GM19324 (cell line): ENCODE results near the gene ZCCHC7.
A peak's percentile ranks its signal among the peaks of the same experiment; 100 is the strongest.

Source experiments
- ATAC-seq: cut with Tn5 transposase; IDR thresholded peaks from one replicate; pipeline ENCODE4 v1.9.1; 2021; ENCODE audit warnings: mild to moderate bottlenecking, moderate library complexity; ENCODE audit not compliant: unreplicated experiment, low FRiP score

The ZCCHC7 gene

DNA sequence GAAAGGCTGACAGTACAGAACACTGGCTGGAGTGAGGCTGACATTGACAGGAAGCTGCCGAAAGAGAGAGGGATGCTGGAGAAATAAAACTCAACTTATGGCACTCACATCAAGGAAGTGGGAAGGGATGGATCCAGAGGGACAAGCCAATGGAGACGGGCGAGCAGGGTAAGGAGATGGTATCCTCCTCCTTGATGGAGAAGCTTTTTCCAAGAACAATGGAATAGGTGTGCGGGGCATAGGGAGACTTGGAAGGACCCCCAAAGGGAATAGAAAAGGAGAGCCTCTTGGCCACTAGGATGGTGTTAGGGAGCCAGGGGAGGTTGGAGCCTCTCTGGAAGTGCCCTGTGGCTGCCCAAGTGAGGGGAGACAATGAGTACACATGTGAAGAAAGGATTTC, 243.8 kb downstream of the ZCCHC7 start:
- ATAC-seq, result no peak

DNA sequence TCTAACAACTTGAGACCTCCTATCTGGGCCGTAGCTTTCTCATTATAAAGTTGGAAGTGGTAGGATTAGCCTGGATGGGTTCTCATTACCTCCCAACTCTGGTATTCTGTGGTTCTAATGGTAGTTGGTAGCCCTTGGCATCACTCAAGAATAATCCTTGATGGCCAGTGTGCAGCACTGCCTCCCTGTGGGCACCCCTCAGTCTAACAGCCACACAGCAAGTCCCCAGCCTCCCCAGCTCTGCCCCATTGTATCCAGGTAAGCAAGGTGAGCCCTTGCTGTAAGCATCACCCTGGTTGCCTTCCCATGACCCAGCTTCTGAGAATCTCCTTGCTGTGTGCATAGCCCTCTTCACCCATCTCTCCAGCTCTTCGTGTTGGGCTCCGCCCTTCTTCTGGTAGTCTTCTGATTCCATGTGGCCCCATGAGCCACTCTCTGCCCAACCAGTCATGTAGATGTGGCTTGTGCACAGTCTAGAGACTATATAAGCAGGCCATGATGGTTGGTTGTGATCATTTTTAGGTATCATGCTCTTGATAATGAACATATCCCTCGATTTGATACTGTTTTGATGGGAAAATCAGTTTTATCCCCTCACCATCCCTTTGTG, 244.5 kb downstream of the ZCCHC7 start:
- no peak for ATAC-seq

DNA sequence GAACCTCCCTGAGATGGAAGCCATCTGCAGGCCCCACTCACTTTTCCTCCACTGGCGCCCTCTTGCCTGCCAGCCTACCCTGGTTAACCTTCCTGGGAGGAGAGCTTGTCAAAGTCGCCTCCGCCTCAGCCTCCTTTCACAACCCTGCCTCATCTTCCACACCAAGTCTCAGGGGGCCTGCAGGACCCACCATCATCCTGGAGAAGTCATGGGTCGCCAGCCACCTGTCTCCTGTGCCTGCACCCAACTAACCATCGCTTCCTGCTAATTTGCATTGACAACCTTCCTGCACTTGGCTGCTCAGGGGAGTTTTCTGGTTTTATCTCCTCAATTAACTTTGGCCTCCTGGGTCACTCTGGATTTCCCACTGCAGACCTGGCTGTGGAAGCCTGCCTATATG, 249.3 kb downstream of the ZCCHC7 start:
- peak; percentile 32 for ATAC-seq

DNA sequence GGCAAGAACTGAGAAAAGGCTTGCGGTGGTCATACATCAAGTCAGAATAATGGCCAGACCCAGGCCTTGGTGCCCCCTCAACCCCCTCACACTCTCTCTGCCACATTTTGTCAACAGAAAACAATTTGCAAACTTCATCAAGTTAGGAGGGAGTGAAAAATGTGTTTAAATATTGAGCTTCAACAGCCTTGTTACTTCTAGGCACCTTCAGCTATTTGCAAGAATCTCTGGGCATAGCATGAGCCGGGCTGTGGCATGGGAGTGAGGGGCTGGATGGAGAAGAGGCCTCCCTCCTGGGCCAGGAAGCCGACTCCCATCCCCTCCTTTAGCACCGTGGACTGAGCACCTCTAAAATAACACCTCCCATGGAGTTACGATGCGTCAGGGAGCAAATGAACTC, 249.9 kb downstream of the ZCCHC7 start:
- no peak for ATAC-seq

DNA sequence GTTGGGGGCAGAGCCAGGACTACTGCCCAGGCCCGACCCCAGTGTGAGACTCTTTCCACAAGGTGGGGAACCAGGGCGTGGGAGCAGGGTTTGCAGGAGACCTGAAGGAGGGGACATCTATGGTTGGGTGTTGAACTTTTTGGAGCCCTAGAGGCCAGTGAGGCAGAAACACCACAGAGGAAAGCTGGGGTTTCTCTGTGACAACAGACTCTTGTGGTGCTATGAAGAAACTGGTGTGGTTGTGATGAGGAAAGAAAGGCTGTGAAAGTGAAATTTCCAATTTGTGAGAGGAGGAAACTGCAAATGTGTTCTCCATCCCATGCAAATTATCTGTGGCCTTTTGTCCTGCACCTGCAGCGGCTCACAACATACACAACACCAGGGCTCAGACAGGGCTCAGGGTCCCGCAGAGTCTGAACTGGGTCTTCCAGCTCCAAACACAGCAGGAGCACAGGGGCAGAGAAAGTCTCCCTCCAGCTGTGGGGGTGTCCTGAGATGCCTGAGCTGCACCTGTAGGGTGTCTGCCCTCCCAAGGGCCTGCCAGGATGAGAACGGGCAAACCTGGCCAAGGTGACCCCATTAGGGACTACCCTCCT, 250.7 kb downstream of the ZCCHC7 start:
- peak; percentile 72 for ATAC-seq

DNA sequence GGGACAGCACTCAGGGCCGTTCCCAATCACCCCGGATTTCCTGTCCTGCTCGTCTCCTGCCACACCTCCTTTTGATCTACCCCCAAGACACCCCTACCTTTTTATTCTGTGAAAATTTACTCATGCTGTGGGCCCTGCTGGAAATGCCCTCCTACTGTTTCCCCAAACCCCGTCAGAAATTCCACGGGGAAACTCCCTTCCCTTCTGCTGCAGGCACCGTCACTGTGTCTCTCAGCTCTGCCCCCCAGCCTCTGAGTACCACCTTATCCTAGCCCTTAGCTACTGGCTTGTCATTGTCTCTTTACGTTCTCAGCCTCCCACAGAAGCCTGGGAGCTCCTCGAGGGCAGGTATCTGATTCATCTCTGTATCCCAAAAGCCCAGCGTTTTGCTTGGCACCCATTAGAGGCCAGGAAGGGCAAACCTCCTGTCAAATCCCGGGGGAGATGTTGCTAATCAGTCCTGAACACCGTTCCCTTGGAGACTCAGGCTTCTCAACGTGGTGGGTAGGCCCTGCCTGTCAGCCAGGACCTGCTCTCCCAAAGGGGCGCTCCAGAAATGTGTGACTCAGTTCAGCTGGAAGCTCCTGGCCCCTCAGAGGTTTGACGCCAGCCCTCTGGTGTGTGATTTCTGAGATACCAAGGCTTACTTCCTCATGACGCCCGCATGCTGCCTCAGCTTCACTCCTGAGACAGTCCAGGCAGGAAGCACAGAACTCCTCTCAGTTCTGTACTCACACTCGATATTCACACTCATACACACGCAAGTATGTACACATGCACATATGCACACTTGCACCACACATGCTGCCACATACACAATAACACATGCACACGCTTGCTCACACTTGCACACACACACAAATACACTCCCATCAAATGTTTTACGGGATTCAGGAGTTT, 251.4 kb downstream of the ZCCHC7 start:
- no peak for ATAC-seq

DNA sequence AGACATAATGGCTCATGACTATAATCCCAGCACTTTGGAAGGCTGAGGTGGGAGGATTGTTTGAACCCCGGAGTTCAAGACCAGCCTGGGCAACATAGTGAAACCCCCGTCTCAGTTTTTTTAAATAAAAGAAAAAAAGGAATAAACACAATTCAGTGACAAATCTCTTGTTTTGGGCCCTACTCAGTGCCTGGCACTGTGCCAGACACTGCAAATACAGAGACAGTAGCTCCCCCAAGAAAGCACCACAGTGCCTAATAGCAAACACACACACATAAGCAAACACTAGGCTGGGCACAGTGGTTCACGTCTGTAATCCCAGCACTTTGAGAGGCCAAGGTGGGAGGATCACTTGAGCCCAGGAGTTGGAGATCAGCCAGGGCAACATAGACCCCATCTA, 252.5 kb downstream of the ZCCHC7 start:
- ATAC-seq, result no peak

DNA sequence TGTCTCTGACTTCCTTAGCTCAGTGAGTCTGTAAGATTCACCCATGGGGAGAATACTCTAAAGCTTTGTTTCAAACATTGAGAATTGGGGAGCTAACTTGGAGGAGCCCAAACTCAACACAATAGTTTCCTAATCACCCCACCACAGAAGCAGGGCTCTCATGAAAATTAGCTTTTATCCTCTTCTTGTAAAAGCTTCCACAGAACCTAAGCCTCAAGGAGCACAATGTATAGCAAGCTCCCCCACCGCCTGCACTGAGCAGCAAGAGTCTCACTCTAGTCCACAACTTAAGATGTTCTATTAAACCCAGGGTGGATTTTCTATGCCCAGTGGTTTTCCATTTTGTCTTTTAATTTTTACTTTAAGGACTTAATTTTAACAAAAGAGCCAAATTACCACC, 253.2 kb downstream of the ZCCHC7 start:
- no peak for ATAC-seq

DNA sequence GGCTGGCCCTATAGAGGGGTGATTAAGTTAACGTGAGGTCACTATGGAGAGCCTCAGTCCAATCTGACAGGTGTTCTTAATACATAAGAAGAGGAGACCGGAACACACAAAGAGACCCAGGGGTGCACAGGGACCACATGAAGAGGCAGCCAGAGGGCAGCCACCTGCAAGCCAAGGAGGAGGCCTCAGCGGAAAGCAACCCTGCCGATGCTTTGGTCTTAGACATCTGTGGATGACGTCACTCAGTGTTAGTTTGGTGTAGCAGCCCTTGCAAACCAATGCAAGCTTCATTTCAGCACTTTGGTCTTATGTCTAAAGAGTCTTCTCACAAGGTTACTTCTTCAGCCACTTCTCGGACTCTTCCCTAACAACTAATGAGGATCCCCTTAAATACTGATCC, 254.5 kb downstream of the ZCCHC7 start:
- peak; percentile 35 for ATAC-seq

DNA sequence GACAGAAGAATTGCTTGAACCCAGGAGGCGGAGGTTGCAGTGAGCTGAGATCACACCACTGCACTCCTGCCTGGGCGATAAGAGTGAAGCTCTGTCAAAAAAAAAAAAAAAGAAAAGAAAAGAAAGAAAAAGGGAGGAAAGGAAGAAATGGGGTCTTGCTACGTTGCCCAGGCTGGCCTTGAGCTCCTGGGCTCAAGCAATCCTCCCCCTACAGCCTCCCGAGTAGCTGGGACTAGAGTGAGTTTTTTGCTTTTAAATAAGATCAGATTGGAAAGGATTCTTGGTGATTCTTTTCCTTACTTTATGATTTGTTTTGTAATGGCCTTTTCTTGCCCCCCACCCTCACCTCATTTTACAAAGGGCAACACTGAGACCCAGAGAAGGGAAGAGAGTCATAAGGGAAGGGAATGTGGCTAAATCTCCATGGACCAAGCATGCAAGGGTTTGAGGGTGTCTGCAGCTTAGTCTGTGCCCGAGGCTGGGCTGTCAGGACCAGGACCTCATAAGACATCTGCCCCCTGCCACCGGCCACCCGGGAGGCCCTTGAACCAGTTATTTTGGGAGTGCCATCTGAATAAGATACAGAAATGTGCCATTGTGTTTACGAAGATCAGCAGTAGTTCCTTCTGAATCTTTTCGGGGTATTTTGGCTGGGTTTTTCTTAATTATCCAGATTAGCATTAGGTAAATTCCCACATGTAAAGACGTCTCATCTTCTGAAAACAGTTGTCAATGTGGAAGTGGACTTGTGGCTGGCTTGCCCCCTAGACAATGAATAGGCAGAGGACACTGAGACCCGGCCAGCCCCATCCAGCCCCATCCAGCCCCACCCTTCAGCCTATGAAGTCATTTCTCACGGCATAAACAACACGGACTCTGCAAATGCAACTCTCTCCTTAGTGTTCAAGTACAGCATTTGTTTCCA, 257.6 kb downstream of the ZCCHC7 start:
- no peak for ATAC-seq

DNA sequence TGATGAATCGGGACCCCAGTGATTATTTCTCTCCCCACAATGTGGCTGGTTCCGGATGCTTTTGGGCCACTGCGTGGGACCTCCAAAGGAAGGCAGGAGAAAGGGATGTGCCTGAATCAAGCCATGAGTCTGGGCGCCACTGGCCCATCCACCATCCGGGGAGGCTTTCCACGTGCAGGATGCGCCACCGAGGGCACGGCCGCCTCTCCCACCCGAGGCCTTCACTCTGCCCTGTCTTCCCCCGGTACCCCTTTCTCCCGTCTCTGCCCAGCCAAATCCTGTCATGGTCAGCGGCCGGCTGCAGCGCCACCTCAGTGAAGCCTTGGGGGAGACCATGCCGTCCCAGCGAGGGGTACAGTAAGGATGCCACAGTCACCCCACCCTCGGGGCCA, 258.2 kb downstream of the ZCCHC7 start:
- ATAC-seq, result no peak

DNA sequence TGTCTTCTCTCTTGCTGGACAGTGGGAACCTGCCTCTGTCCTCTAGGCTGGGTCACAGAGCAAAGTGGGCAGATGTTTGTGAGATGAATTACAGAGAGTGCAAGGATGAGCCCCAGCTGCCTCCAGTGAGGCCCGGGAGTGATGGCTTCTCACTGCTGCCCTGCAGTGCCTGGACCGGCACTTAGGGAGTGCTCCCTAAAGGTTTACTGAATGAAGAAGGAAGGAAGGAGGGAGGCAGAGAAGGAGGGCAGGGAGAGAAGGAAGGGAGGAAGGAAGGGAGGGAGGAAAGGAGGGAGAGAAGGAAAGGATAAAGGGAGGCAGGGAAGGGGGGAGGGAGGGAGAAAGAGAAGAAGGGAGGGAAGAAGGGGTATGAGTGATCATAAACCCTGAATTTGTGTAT, 259.5 kb downstream of the ZCCHC7 start:
- ATAC-seq, result no peak

DNA sequence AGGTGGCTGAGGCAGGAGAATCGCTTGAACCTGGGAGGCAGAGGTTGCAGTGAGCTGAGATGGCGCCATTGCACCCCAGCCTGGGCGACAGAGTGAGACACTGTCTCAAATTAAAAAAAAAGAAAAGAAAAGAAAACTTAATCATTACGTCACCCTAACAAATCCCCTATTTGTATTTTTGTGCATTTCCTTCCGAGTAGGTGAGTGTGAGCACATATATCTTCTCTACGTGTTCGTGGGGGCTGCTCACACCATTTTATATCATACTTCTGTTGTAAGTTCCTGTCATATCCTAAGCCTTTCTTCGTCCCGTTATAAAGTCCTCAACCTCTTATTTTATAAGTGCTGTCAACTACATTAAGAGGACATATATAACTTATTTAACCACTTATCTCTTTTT, 260.2 kb downstream of the ZCCHC7 start:
- no peak for ATAC-seq

DNA sequence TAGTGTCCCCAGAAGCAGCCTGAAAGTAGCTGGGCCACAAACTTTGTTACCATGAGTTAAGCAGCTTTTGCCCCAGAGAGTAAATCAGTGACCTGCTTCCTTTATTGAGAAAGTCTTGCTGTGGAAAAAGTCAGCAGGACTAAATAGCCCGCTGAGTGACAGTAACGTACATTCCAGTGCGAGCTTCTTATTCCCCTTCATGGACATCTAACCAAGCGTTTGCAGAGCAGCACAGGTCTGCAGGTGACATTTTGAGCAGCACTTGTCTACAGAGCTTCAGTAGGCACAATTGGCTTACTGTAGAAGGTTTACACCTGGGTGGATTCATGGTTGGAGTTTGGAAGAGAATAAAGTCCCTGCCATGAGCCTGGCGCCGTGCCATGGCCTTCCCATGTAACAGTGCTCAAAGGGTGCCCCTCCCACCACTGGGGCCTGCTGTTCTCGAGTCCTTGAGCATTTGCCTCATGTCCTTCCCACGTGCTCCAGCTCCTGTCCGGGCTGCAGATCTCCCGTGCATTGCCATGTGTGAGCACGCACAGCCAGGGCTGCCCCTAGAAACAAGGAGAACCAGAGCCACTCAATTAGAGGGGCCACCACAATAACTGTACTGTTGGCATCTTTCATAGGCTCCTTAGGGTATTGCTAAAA, 260.8 kb downstream of the ZCCHC7 start:
- ATAC-seq, result no peak

DNA sequence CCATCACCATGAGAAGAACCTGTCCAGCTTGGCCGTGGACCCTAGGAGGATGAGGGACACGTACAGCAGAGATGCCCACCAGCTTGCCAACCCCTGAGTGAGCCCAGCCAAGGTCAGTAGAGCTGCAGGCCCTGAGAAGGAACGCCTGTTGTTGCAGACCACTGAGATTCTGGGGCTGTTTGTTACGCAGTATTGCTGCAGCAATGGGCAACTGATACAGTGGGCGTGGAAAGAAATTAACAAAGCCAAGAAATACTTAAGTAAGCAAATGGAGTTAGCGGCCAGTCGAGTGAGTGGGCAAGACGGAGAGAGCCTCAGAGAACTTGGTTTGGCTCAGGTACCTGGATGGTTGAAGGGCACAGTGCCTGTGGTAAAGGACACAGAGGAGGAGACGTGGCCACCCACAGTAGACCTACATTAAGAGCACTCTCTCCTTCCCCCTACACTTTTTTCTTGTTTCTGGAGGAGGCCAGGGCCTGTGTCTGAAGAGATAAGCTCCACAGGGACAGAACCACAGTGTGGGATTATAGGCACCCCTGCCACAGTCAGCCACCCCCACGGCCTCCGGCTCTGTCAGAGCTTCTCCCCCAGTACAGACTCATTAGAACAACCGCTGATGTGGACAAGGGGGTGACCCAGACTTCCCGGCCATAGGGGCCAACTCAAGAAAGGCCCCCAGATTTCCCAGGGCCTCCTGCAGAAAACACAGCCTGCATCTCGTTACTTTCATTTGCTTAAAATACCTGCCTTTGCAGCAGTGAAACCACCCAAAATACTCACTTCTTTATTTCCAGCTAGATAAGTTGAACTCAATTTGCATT, 262.0 kb downstream of the ZCCHC7 start:
- ATAC-seq, result no peak

DNA sequence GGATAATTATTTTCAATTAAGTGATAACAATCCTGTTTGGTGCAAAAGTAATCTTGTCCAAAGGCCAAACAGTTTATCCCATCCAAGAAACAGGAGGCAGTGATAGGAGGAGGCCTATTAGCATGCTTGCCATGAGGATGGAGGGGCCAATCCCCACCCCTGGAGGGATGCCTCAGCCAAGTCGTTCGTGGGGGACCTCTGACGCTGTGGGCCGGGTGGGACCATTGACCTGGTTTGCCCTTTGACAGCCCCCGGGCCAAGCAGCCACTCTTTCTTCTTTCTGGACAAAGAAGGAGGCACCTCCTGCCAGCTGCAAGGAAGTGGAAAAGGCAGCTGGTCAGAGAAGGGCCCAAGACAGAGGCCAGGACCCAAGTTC, 262.6 kb downstream of the ZCCHC7 start:
- no peak for ATAC-seq

DNA sequence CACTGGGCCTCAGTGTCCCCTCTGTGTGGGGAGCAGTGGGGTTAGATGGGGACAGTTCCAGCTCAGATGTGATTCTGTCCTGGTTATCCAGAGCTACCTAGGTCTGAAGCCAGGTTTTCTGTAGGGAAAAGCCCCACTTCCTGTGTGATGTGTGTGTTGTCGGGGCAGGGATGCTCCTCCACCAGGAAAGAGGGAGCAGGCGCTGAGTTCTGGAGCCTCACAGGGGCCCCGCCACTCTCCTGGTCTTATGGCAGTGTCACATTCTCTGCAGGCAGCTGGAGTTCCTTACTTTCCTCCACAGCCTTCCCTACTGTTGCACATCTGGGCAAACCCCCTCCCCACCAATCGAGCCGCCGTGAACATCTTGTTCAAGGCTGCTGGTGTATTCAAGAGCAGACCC, 263.0 kb downstream of the ZCCHC7 start:
- ATAC-seq, result no peak

DNA sequence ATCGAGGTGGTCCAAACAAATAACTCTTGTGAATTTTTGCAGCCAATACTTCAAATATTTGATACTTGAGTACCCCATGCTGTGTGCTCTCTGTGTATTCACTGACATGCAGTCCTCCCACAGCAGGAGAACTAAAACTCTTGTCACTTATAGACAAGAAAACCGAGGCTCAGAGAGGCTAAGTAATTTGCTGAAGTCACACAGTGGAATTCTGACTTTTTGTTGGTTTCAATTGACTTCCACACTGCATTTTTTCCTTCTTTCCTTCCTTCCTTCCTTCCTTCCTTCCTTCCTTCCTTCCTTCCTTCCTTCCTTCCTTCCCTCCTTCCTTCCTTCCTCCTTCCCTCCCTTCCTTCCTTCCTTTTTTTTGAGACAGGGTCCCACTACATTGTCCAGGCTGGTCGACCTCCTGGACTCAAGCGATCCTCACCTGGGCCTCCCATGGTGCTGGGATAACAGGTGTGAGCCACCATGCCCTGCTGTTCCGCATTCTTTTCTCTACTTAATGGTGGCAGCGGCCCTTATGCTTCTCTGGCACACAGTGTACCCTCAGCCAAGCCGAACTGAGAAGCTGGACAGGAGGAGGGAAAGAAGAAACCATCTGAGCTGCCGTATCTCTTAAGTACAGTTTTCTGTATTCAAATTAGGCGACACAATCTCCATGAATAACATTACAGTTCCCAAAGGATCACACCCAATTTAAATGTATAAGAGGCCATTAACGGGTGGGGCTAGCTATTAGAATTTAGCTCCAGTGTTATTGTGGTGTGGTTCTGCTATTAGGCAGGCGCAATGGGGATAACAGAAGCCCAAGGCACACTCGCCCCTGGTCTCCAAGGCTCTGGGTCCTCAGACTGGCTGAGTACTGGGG, 263.7 kb downstream of the ZCCHC7 start:
- no peak for ATAC-seq

DNA sequence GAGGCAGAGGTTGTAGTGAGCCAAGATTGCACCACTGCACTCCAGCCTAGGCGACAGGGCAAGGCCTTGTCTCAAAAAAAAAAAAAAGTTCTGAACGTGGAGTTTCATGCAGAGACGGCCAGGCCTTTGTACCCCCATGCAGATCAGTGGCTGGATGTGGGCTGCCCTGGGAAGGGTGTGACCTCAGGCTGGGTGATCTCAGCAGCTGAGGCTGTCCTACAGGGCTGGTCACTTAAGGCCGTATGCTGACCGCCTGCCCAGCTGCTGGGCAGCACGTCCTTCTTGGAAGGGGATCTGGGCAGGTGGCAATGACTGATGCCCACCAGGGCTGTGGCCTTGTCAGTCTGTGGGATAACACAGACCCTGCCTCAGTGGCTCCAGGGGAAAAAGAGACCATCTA, 264.9 kb downstream of the ZCCHC7 start:
- no peak for ATAC-seq
